SK-N-SH (cell line): ENCODE results near the gene DRD2. TPM values are rescaled to one million over a fixed set of nuclear protein-coding genes. Genes with fewer than 3 reads are reported as not detected.

Experiments used
- CTCF ChIA-PET: fragments of 300-600, 350-600 bp; formaldehyde crosslinking; extraction: SDS; loops from one replicate; lab custom pipeline; 2021; lab: Yijun Ruan, JAX
- POLR2A ChIA-PET: fragments of 350-600 bp; sonication (Branson Sonifier 250); formaldehyde crosslinking; extraction: SDS; loops from one replicate; lab custom pipeline; 2020; ENCODE audit warnings: antibody characterized with exemption, inconsistent platforms; lab: Yijun Ruan, JAX
- DNase-seq: peaks from one replicate; pipeline ENCODE4 v3.0.0; 2012
- H2AFZ ChIP-seq: fragments of 200-600 bp; sonication (generic); 2 replicates; pipeline ENCODE4 v1.8.1; 2016; ENCODE audit warnings: antibody characterized with exemption, mild to moderate bottlenecking, low read depth
- H3F3A ChIP-seq: fragments of 200-600 bp; sonication (generic); replicated peaks from 2 replicates; pipeline ENCODE3; 2016; ENCODE audit warnings: antibody characterized with exemption, mild to moderate bottlenecking; ENCODE audit not compliant: insufficient read depth
- H3K27ac ChIP-seq, 2 experiments: fragments of 200-500 bp in 1 of 2; fragments of 200-600 bp in 1 of 2; sonication (Bioruptor generic) in 1 of 2; sonication (generic), shearing (Covaris generic) in 1 of 2; 2 replicates each; pipeline versions ENCODE4 v1.5.1 to v1.6.1; 2014 to 2016; ENCODE audit warnings: low read depth in 2 of 2, inconsistent platforms in 1 of 2, low read length in 1 of 2, mild to moderate bottlenecking in 1 of 2, mixed read lengths in 1 of 2
- H3K27me3 ChIP-seq: fragments of 200-600 bp; sonication (generic), shearing (Covaris generic); 2 replicates; pipeline ENCODE4 v1.6.1; 2016; ENCODE audit warnings: mixed run types; ENCODE audit not compliant: insufficient read depth
- H3K36me3 ChIP-seq, 2 experiments: fragments of 200-500 bp in 1 of 2; fragments of 200-600 bp in 1 of 2; sonication (Bioruptor generic) in 1 of 2; sonication (generic) in 1 of 2; replicated peaks in 1 of 2; 2 replicates each; pipeline versions ENCODE3 to v1.5.1; 2014 to 2016; ENCODE audit warnings: low read length in 1 of 2, mild to moderate bottlenecking in 1 of 2; ENCODE audit not compliant: insufficient read depth in 2 of 2, control insufficient read depth in 1 of 2
- H3K4me1 ChIP-seq, 2 experiments: fragments of 200-500 bp in 1 of 2; fragments of 200-600 bp in 1 of 2; sonication (Bioruptor generic) in 1 of 2; sonication (generic), shearing (Covaris generic) in 1 of 2; 2 replicates each; pipeline versions ENCODE4 v1.5.1 to v1.6.1; 2014 to 2016; ENCODE audit warnings: low read depth in 1 of 2, low read length in 1 of 2, mixed run types in 1 of 2; ENCODE audit not compliant: insufficient read depth in 2 of 2, control insufficient read depth in 1 of 2
- H3K4me2 ChIP-seq: fragments of 200-600 bp; sonication (generic), shearing (Covaris generic); 2 replicates; pipeline ENCODE4 v1.6.1; 2017; ENCODE audit warnings: mixed run types
- H3K4me3 ChIP-seq, 2 experiments: fragments of 200-500 bp in 1 of 2; fragments of 200-600 bp in 1 of 2; sonication (Bioruptor generic) in 1 of 2; sonication (generic), shearing (Covaris generic) in 1 of 2; 2 replicates each; pipeline versions ENCODE4 v1.5.1 to v1.8.1; 2014 to 2016; ENCODE audit warnings: low read depth in 2 of 2, inconsistent platforms in 1 of 2, low read length in 1 of 2, mild to moderate bottlenecking in 1 of 2, mixed read lengths in 1 of 2, moderate library complexity in 1 of 2
- H3K79me2 ChIP-seq: fragments of 200-600 bp; sonication (generic); 2 replicates; pipeline ENCODE4 v1.8.1; 2017; ENCODE audit warnings: mild to moderate bottlenecking; ENCODE audit not compliant: insufficient read depth
- H3K9ac ChIP-seq: fragments of 200-600 bp; sonication (generic); 2 replicates; pipeline ENCODE4 v1.6.1; 2017; ENCODE audit warnings: mixed run types
- H3K9me2 ChIP-seq: fragments of 200-600 bp; sonication (generic); 2 replicates; pipeline ENCODE4 v1.6.1; 2017; ENCODE audit warnings: mixed run types
- H3K9me3 ChIP-seq: fragments of 200-600 bp; sonication (generic); 2 replicates; pipeline ENCODE4 v1.6.1; 2017; ENCODE audit warnings: mixed run types, mild to moderate bottlenecking, moderate library complexity
- H4K20me1 ChIP-seq: fragments of 200-600 bp; sonication (generic); 2 replicates; pipeline ENCODE4 v1.6.1; 2017; ENCODE audit warnings: mild to moderate bottlenecking, mixed run types; ENCODE audit not compliant: insufficient read depth
- ELF1 ChIP-seq: IDR thresholded peaks from 2 replicates; pipeline ENCODE4 v1.4.0; 2012
- EP300 ChIP-seq, 2 experiments: IDR thresholded peaks; 2 replicates each; pipeline versions ENCODE4 v1.4.0 to v1.6.1; 2012; ENCODE audit warnings: borderline replicate concordance in 1 of 2, low read depth in 1 of 2, low read length in 1 of 2
- EZH2phosphoT487 ChIP-seq: fragments of 200-600 bp; sonication (generic); IDR thresholded peaks from 2 replicates; pipeline ENCODE4 v1.6.1; 2017; ENCODE audit warnings: low read depth, mixed run types, mild to moderate bottlenecking, antibody characterized with exemption, moderate library complexity, borderline replicate concordance
- FOSL2 ChIP-seq: IDR thresholded peaks from 2 replicates; pipeline ENCODE4 v1.4.0; 2012; ENCODE audit warnings: low read depth, mild to moderate bottlenecking, moderate library complexity, borderline replicate concordance
- FOXJ3 ChIP-seq: sonication (generic); formaldehyde crosslinking; IDR thresholded peaks from 2 replicates; pipeline ENCODE4 v1.5.1; 2020; ENCODE audit warnings: mild to moderate bottlenecking, missing genetic modification reagents
- FOXM1 ChIP-seq: IDR thresholded peaks from 2 replicates; pipeline ENCODE4 v1.4.0; 2012; ENCODE audit warnings: low read depth, mild to moderate bottlenecking
- IRF3 ChIP-seq: fragments of 150-350 bp; IDR thresholded peaks from 2 replicates; pipeline ENCODE4 v1.6.1; 2016; ENCODE audit warnings: mild to moderate bottlenecking, low read depth, low read length
- JUND ChIP-seq: IDR thresholded peaks from 2 replicates; pipeline ENCODE4 v1.4.0; 2012
- MAX ChIP-seq: IDR thresholded peaks from 2 replicates; pipeline ENCODE4 v1.4.0; 2012; ENCODE audit warnings: low read depth
- MXI1 ChIP-seq: IDR thresholded peaks from 2 replicates; pipeline ENCODE4 v1.6.1; 2012; ENCODE audit warnings: mild to moderate bottlenecking, low read depth, low read length, improper control_type of control experiment
- POLR2AphosphoS5 ChIP-seq: IDR thresholded peaks from 2 replicates; pipeline ENCODE4 v1.6.1; 2012; ENCODE audit warnings: low read depth, low read length
- RFX5 ChIP-seq: IDR thresholded peaks from 2 replicates; pipeline ENCODE4 v1.6.1; 2012; ENCODE audit warnings: mild to moderate bottlenecking, improper control_type of control experiment, low read length
- SIN3A ChIP-seq: IDR thresholded peaks from 2 replicates; pipeline ENCODE4 v1.6.1; 2012; ENCODE audit warnings: low read depth, mild to moderate bottlenecking, low read length, moderate library complexity, borderline replicate concordance
- TEAD4 ChIP-seq: IDR thresholded peaks from 2 replicates; pipeline ENCODE4 v1.4.0; 2012; ENCODE audit warnings: mild to moderate bottlenecking, borderline replicate concordance; ENCODE audit not compliant: insufficient read depth
- USF1 ChIP-seq: IDR thresholded peaks from 2 replicates; pipeline ENCODE4 v1.4.0; 2012; ENCODE audit warnings: low read depth, borderline replicate concordance
- WGBS: methylation state at CpG from one replicate; pipeline ENCODE4 v1.1.6; 2017; ENCODE audit warnings: low lambda C conversion rate; 5-methylcytosine and 5-hydroxymethylcytosine counted together
- polyA plus RNA-seq, 3 experiments: library from polyadenylated mRNA; depleted of rRNA; stranded (reverse); fragments of >200 nt; gene quantifications; 2 replicates each; pipeline ENCODE4 v1.2.3, GENCODE V29; 2012

Gene DRD2
- polyA plus RNA-seq, 1 of the 3 experiments (the other 2 are of a cell fraction) = 0.10 TPM

- Histone ChIP-seq H3K9me2 (no peaks in the 10 kb centered on the region), H3K79me2 (no peaks in the 10 kb centered on the region), H3K9me3 (no peaks in the 10 kb centered on the region), H3K27me3 (no peaks in the 10 kb centered on the region), H3K4me2 (no peak overlapping the region), H3K4me1 (peaks cover 6 to 11% of the 10 kb centered on the region in 2 experiments; a peak in 2 of 4 replicates), H3K27ac (no peak overlapping the region), H3K4me3 (no peak overlapping the region), H2AFZ (no peak overlapping the region), H3K9ac (no peak overlapping the region), H4K20me1 (no peaks in the 10 kb centered on the region), H3K36me3 (no peaks in the 10 kb centered on the region), H3F3A (no peaks in the 10 kb centered on the region)
- POLR2A ChIA-PET = no interaction called here
- no peak for DNase-seq
- CTCF ChIA-PET = interaction anchor here (1.4 to 2.9 kb wide), 2 partner anchors 24 to 30 kb away, joined by 5 to 17 read pairs; no protein-coding TSS in a partner anchor
- no peak for TF ChIP-seq POLR2AphosphoS5
- TF ChIP-seq FOXJ3 (CRISPR knock-in tag) = no peak
- no peak for TF ChIP-seq FOXM1
- no peak for TF ChIP-seq SIN3A
- TF ChIP-seq USF1 = no peak
- TF ChIP-seq JUND = no peak
- no peak for TF ChIP-seq TEAD4
- no peak for TF ChIP-seq EZH2phosphoT487
- TF ChIP-seq RFX5 = no peak
- no peak for TF ChIP-seq MXI1
These were observed 32.1 kb upstream of the DRD2 start for GRCh38 chr11:113507341-113507740.

- no peaks in the 10 kb centered on the region for H3K27me3 ChIP-seq
- H3K36me3 ChIP-seq = no peaks in the 10 kb centered on the region
- H3F3A ChIP-seq = no peaks in the 10 kb centered on the region
- no peaks in the 10 kb centered on the region for H3K9me2 ChIP-seq
- ChIA-PET POLR2A (no interaction called here), CTCF (interaction anchor here (1.4 to 2.9 kb wide), 2 partner anchors 25 to 29 kb away, joined by 5 to 17 read pairs; no protein-coding TSS in a partner anchor)
- H3K4me1 ChIP-seq = peaks cover 6 to 11% of the 10 kb centered on the region in 2 experiments; a peak in 2 of 4 replicates
- H4K20me1 ChIP-seq = no peaks in the 10 kb centered on the region
- H2AFZ ChIP-seq = no peak overlapping the region
- H3K4me3 ChIP-seq = no peak overlapping the region
- no peak for DNase-seq
- TF ChIP-seq MAX (no peak), FOSL2 (no peak), EP300 (IDR thresholded peaks at IDR 0.05; ENCODE audit: borderline replicate concordance in 1 of 2, low read depth in 1 of 2, low read length in 1 of 2) (no peak), IRF3 (no peak), TEAD4 (no peak), ELF1 (no peak)
- no peaks in the 10 kb centered on the region for H3K79me2 ChIP-seq
- 60% methylated on average over 1 of the region's 1 CpG for WGBS
- H3K4me2 ChIP-seq = no peak overlapping the region
- H3K27ac ChIP-seq = no peak overlapping the region
- H3K9me3 ChIP-seq = no peaks in the 10 kb centered on the region
- H3K9ac ChIP-seq = no peak overlapping the region
These were observed 31.7 kb upstream of the DRD2 start for GRCh38 chr11:113506893-113507292.
